ENCODE measurements around the gene BATF2. TPM values are rescaled to one million over a fixed set of nuclear protein-coding genes. Genes with fewer than 3 reads are reported as not detected.

BATF2 gene
- total and polyA plus RNA-seq, 9 of the 15 experiments (the other 6 are each of a cell fraction or from before 2014, with no cell fraction given), result 1.7 to 8.9 (median 6.4) TPM

DNA sequence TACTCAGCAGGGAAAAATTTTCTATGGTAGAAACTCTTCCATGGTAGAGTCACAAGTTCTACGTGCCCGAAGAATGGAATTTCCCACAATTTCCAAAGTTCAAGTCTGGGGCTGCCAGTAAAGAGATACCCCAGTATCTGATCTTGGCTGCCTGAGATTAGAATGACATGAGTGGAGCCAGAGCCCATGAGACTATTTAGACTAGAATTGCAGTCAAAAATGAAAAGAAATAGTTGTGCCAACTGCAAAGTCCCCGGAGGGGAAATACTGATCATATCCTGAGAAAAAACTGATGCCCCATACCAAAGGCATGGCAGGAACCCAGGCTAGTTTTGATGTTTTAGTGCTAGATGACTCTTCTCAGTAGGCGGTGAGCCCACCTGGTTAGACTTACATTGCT, 36.1 kb downstream of the BATF2 start (continued):
- TF ChIP-seq RBM34 (IDR thresholded peaks at IDR 0.05; ENCODE audit: borderline replicate concordance, insufficient read depth, low read length), result no peak
- no peak for TF ChIP-seq KHSRP (IDR thresholded peaks at IDR 0.05)
- TF ChIP-seq ZNF143 (CRISPR knock-in tag; IDR thresholded peaks at IDR 0.05), result no peak
- TF ChIP-seq KLF6 (CRISPR knock-in tag; IDR thresholded peaks at IDR 0.05; ENCODE audit: borderline replicate concordance), result no peak
- TF ChIP-seq ARID1B (IDR thresholded peaks at IDR 0.05), result peak; percentile 79
- TF ChIP-seq XRCC4 (IDR thresholded peaks at IDR 0.05; ENCODE audit: extremely low read depth, insufficient read depth, insufficient read length), result no peak
- TF ChIP-seq PHF8 (IDR thresholded peaks at IDR 0.05; ENCODE audit: borderline replicate concordance, low read length), result no peak
- TF ChIP-seq KAT2B (IDR thresholded peaks at IDR 0.05; ENCODE audit: low read depth, low read length), result no peak
- TF ChIP-seq SRF (CRISPR knock-in tag; IDR thresholded peaks at IDR 0.05), result no peak
- no peak for TF ChIP-seq HOXB6 (CRISPR knock-in tag; IDR thresholded peaks at IDR 0.05; ENCODE audit: borderline replicate concordance)
- TF ChIP-seq, protein P1, sequence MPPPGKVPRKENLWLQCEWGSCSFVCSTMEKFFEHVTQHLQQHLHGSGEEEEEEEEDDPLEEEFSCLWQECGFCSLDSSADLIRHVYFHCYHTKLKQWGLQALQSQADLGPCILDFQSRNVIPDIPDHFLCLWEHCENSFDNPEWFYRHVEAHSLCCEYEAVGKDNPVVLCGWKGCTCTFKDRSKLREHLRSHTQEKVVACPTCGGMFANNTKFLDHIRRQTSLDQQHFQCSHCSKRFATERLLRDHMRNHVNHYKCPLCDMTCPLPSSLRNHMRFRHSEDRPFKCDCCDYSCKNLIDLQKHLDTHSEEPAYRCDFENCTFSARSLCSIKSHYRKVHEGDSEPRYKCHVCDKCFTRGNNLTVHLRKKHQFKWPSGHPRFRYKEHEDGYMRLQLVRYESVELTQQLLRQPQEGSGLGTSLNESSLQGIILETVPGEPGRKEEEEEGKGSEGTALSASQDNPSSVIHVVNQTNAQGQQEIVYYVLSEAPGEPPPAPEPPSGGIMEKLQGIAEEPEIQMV (tag; conservative IDR thresholded peaks at IDR 0.05; ENCODE audit: low read depth), result no peak
- TF ChIP-seq CCNT2 (IDR thresholded peaks at IDR 0.05; ENCODE audit: borderline replicate concordance, extremely low read depth, insufficient read length, low read depth, low read length), result peak; percentile 23
- 0 out of 2 replicates have a peak, but pooled peaks have one; percentile 16 for TF ChIP-seq CBFA2T2 (conservative IDR thresholded peaks at IDR 0.05)
- TF ChIP-seq RCOR1 (IDR thresholded peaks at IDR 0.05; ENCODE audit: borderline replicate concordance in 1 of 2, low read depth in 2 of 2, low read length in 2 of 2), result peak in 1 of 2 experiments; percentile 34; a peak in 1 of 4 replicates
- TF ChIP-seq CTBP1 (IDR thresholded peaks at IDR 0.05; ENCODE audit: borderline replicate concordance), result no peak
- 0 out of 2 replicates have a peak, but pooled peaks have one; percentile 20 for TF ChIP-seq JUND (IDR thresholded peaks at IDR 0.05; ENCODE audit: borderline replicate concordance, low read depth, low read length)
- TF ChIP-seq JUND (tag; IDR thresholded peaks at IDR 0.05; ENCODE audit: borderline replicate concordance, low read depth, low read length), result no peak
- TF ChIP-seq, protein P2, sequence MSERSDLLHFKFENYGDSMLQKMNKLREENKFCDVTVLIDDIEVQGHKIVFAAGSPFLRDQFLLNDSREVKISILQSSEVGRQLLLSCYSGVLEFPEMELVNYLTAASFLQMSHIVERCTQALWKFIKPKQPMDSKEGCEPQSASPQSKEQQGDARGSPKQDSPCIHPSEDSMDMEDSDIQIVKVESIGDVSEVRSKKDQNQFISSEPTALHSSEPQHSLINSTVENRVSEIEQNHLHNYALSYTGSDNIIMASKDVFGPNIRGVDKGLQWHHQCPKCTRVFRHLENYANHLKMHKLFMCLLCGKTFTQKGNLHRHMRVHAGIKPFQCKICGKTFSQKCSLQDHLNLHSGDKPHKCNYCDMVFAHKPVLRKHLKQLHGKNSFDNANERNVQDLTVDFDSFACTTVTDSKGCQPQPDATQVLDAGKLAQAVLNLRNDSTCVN (CRISPR knock-in tag; IDR thresholded peaks at IDR 0.05), result no peak
- no peak for TF ChIP-seq ZNF507 (tag; conservative IDR thresholded peaks at IDR 0.05)
- TF ChIP-seq HDAC8 (tag; IDR thresholded peaks at IDR 0.05), result no peak
- TF ChIP-seq TEAD4 (IDR thresholded peaks at IDR 0.05; ENCODE audit: low read length), result peak; percentile 68; the same call in 1 of the 2 replicates
- TF ChIP-seq TEAD4 (CRISPR knock-in tag; IDR thresholded peaks at IDR 0.05; ENCODE audit: borderline replicate concordance), result no peak
- TF ChIP-seq GABPB1 (CRISPR knock-in tag; IDR thresholded peaks at IDR 0.05), result no peak
- TF ChIP-seq MTA2 (IDR thresholded peaks at IDR 0.05; ENCODE audit: low read depth), result peak; percentile 24; the same call in 1 of the 2 replicates
- no peak for TF ChIP-seq RBM39 (optimal IDR thresholded peaks at IDR 0.05; ENCODE audit: low read depth, low read length)
- TF ChIP-seq SOX6 (IDR thresholded peaks at IDR 0.05), result no peak
- no peak for TF ChIP-seq ZC3H4 (CRISPR knock-in tag; IDR thresholded peaks at IDR 0.05; ENCODE audit: borderline replicate concordance)
- no peak for TF ChIP-seq KAT7 (CRISPR knock-in tag; IDR thresholded peaks at IDR 0.05; ENCODE audit: borderline replicate concordance)
